ENCODE results near the gene DDX20.

DNA sequence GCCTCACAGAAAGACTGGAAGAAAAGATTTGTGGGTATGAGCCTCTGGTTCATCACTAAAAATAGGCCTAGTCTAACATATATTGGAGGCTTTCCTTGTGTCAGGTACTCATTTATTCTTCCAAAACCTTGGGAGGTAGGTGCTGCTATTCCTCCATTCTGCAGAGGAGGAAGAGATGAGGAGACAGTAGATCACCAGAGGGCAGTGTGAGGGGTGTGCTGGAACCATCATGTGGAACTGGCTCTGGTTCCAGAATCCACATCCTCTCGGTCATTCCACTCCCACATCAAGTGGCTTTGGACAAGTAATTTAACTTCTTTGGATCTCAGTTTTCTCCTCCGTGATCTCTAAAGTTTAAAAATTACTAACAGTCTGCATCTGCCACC lies 9.1 kb upstream of the DDX20 start:
- TF ChIP-seq EZH2phosphoT487 (IDR thresholded peaks at IDR 0.05; ENCODE audit: borderline replicate concordance, low read length): no peak
- TF ChIP-seq, protein P1, sequence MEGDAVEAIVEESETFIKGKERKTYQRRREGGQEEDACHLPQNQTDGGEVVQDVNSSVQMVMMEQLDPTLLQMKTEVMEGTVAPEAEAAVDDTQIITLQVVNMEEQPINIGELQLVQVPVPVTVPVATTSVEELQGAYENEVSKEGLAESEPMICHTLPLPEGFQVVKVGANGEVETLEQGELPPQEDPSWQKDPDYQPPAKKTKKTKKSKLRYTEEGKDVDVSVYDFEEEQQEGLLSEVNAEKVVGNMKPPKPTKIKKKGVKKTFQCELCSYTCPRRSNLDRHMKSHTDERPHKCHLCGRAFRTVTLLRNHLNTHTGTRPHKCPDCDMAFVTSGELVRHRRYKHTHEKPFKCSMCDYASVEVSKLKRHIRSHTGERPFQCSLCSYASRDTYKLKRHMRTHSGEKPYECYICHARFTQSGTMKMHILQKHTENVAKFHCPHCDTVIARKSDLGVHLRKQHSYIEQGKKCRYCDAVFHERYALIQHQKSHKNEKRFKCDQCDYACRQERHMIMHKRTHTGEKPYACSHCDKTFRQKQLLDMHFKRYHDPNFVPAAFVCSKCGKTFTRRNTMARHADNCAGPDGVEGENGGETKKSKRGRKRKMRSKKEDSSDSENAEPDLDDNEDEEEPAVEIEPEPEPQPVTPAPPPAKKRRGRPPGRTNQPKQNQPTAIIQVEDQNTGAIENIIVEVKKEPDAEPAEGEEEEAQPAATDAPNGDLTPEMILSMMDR (IDR thresholded peaks at IDR 0.05; ENCODE audit: low read depth, low read length, poor library complexity, severe bottlenecking): no peak

Measured in DOHH2 (cell line).